HG02623 (cell line): ENCODE data around the gene VPS35L.
"Not testable (repeated sequence)": the region's sequence is repeated elsewhere in the genome, so short reads cannot be mapped to it uniquely, and the experiment has no call there.

ENCODE experiments used
- ATAC-seq: cut with Tn5 transposase; IDR thresholded peaks from one replicate; pipeline ENCODE4 v1.9.1; 2021; ENCODE audit warnings: moderate library complexity; ENCODE audit not compliant: unreplicated experiment

The VPS35L gene

GRCh38 chr16:19644877-19645276 lies 89.4 kb downstream of the VPS35L start:
- no peak for ATAC-seq

GRCh38 chr16:19645557-19645981 lies 90.1 kb downstream of the VPS35L start:
- no peak for ATAC-seq

- no peak for ATAC-seq
These were observed 94.5 kb downstream of the VPS35L start for GRCh38 chr16:19649980-19650379.

GRCh38 chr16:19654147-19654546 lies 98.6 kb downstream of the VPS35L start:
- ATAC-seq, result no peak

- no peak for ATAC-seq
These were observed 99.8 kb downstream of the VPS35L start for GRCh38 chr16:19655242-19655777.

- no peak for ATAC-seq
These were observed 102.3 kb downstream of the VPS35L start for GRCh38 chr16:19657831-19658230.

- ATAC-seq, result no peak
These were observed 104.1 kb downstream of the VPS35L start for GRCh38 chr16:19659554-19659953.

GRCh38 chr16:19660432-19660831 lies 104.9 kb downstream of the VPS35L start:
- ATAC-seq, result no peak

GRCh38 chr16:19662351-19662750 lies 106.8 kb downstream of the VPS35L start:
- ATAC-seq, result no peak

GRCh38 chr16:19664166-19664565 lies 108.7 kb downstream of the VPS35L start:
- ATAC-seq, result no peak

GRCh38 chr16:19665313-19665712 lies 109.8 kb downstream of the VPS35L start:
- ATAC-seq, result not testable (repeated sequence)

- no peak for ATAC-seq
These were observed 111.0 kb downstream of the VPS35L start for GRCh38 chr16:19666477-19666876.

GRCh38 chr16:19672378-19672777 lies 116.9 kb downstream of the VPS35L start:
- no peak for ATAC-seq

- no peak for ATAC-seq
These were observed 119.0 kb downstream of the VPS35L start for GRCh38 chr16:19674485-19674884.

- no peak for ATAC-seq
These were observed 121.9 kb downstream of the VPS35L start for GRCh38 chr16:19677402-19677801.

GRCh38 chr16:19678804-19679203 lies 123.3 kb downstream of the VPS35L start:
- ATAC-seq, result no peak

- not testable (repeated sequence) for ATAC-seq
These were observed 123.8 kb downstream of the VPS35L start for GRCh38 chr16:19679281-19679680.

GRCh38 chr16:19680881-19681340 lies 125.4 kb downstream of the VPS35L start:
- ATAC-seq, result no peak

GRCh38 chr16:19681637-19682036 lies 126.1 kb downstream of the VPS35L start:
- ATAC-seq, result no peak

GRCh38 chr16:19683453-19684236 lies 128.1 kb downstream of the VPS35L start:
- ATAC-seq, result no peak

- ATAC-seq, result no peak
These were observed 129.7 kb downstream of the VPS35L start for GRCh38 chr16:19685176-19685575.

GRCh38 chr16:19687279-19687678 lies 131.8 kb downstream of the VPS35L start:
- ATAC-seq, result no peak
